Aorta (tissue), 5 donors: Measurements from ENCODE around the gene IQCM. TPM values are rescaled to one million over a fixed set of nuclear protein-coding genes. Genes with fewer than 3 reads are reported as not detected.
"Not testable (repeated sequence)": the region's sequence is repeated elsewhere in the genome, so short reads cannot be mapped to it uniquely, and the experiment has no call there.

Experiments
- ATAC-seq: fragments of 200-7000 bp; cut with Tn5 transposase; one replicate; pipeline ENCODE4 v1.9.1; 2022; ENCODE audit warnings: moderate library complexity; ENCODE audit not compliant: low FRiP score
- DNase-seq, 2 donors: peaks; one replicate each; pipeline ENCODE4 v3.0.0-alpha.2; 2020
- H3K27ac ChIP-seq, 2 donors: one replicate each; pipeline ENCODE4 v1.5.1; 2013; ENCODE audit warnings: low read length in 2 of 2, mild to moderate bottlenecking in 2 of 2, moderate library complexity in 2 of 2, control low read depth in 1 of 2, inconsistent platforms in 1 of 2, low read depth in 1 of 2
- H3K27me3 ChIP-seq, 2 donors: one replicate each; pipeline ENCODE4 v1.6.1; 2013; ENCODE audit warnings: control low read depth in 1 of 2, low read length in 1 of 2, mild to moderate bottlenecking in 1 of 2, moderate library complexity in 1 of 2; ENCODE audit not compliant: insufficient read depth in 2 of 2, control insufficient read depth in 1 of 2
- H3K36me3 ChIP-seq, 2 donors: one replicate each; pipeline ENCODE4 v1.6.1; 2013; ENCODE audit warnings: control low read depth in 1 of 2, low read length in 1 of 2, mild to moderate bottlenecking in 1 of 2; ENCODE audit not compliant: insufficient read depth in 2 of 2, control insufficient read depth in 1 of 2
- H3K4me1 ChIP-seq, 2 donors: one replicate each; pipeline ENCODE4 v1.6.1; 2013; ENCODE audit warnings: low read length in 2 of 2, control low read depth in 1 of 2, mild to moderate bottlenecking in 1 of 2, moderate library complexity in 1 of 2; ENCODE audit not compliant: insufficient read depth in 2 of 2, control insufficient read depth in 1 of 2
- H3K4me3 ChIP-seq, 2 donors: one replicate each; pipeline ENCODE4 v1.5.1; 2013; ENCODE audit warnings: low read length in 2 of 2, control low read depth in 1 of 2, mild to moderate bottlenecking in 1 of 2
- H3K9me3 ChIP-seq: one replicate; pipeline ENCODE4 v1.6.1; 2013; ENCODE audit warnings: mild to moderate bottlenecking, low read length; ENCODE audit not compliant: control insufficient read depth
- WGBS, 2 donors: extraction: QIAGEN DNeasy Blood & Tissue Kit; methylation state at CpG; one replicate each; pipeline ENCODE4 v1.1.7; 2013; 5-methylcytosine and 5-hydroxymethylcytosine counted together
- intact Hi-C, 2 donors: fragments of 100-400 bp; cut with DNase I; formaldehyde crosslinking; loops; one replicate each; pipeline versions ENCODE4 v1.14.2 to v1.15.0; 2022
- polyA plus RNA-seq, 2 donors: library from polyadenylated mRNA; stranded (reverse); fragments of 200-250 nt; gene quantifications; one replicate each; pipeline ENCODE4 v1.2.3, GENCODE V29; 2013
- total RNA-seq, 2 donors: library from RNA; stranded (reverse); fragmentation: NEBNext Ultra II Directional; extraction: Animal tissue kit (Norgen Biotek cat#: 25700); gene quantifications; one replicate each; pipeline ENCODE4 v1.2.1, GENCODE V29; 2021
- donor health status: healthy with polysubstance abuse.
- donor health status: Bipolar disorder and iron deficiency.
- donor health status: DM: no; HTN: no; CAD: no.
- donor health status: DM: no; HTN: no; CAD: no.
- donor health status: DM: yes; HTN: yes; CAD: no.

The IQCM gene
- total and polyA plus RNA-seq, 4 donors, result not detected

- Histone ChIP-seq H3K27ac (no peak overlapping the region), H3K4me1 (no peaks in the 10 kb centered on the region), H3K4me3 (no peak overlapping the region), H3K36me3 (no peaks in the 10 kb centered on the region), H3K27me3 (peaks cover 0 to 1% of the 10 kb centered on the region in 2 donors), H3K9me3 (no peaks in the 10 kb centered on the region)
- ATAC-seq (no peak), DNase-seq (no peak)
- intact Hi-C loops, result no loop called here
Observed at GRCh38 chr4:149343614-149344013, 472.0 kb downstream of the IQCM start.

- H3K4me1 ChIP-seq, intact Hi-C loops, H3K9me3 ChIP-seq, H3K4me3 ChIP-seq, H3K36me3 ChIP-seq, H3K27me3 ChIP-seq, H3K27ac ChIP-seq, DNase-seq, ATAC-seq: not testable (repeated sequence)
- WGBS, 2 donors, result 73 to 82% methylated on average over 5 of the region's 5 CpGs
Observed at GRCh38 chr4:149341117-149341516, 474.5 kb downstream of the IQCM start.

- DNase-seq (no peak), ATAC-seq (no peak)
- Histone ChIP-seq H3K27ac (no peak overlapping the region), H3K36me3 (no peaks in the 10 kb centered on the region), H3K4me1 (no peaks in the 10 kb centered on the region), H3K4me3 (no peak overlapping the region), H3K27me3 (no peaks in the 10 kb centered on the region), H3K9me3 (no peaks in the 10 kb centered on the region)
- 51 to 58% methylated on average over 3 of the region's 3 CpGs for WGBS, 2 donors
- intact Hi-C loops, result no loop called here
Observed at GRCh38 chr4:149328161-149328560, 487.5 kb downstream of the IQCM start.

- Histone ChIP-seq H3K9me3 (no peaks in the 10 kb centered on the region), H3K27ac (no peak overlapping the region)
Observed at GRCh38 chr4:149322203-149322602, 493.4 kb downstream of the IQCM start.

GRCh38 chr4:149321438-149321837 lies 494.2 kb downstream of the IQCM start:
- H3K27me3 ChIP-seq, result no peaks in the 10 kb centered on the region
- ATAC-seq (no peak), DNase-seq (no peak)
- no peaks in the 10 kb centered on the region for H3K4me1 ChIP-seq
- intact Hi-C loops, result no loop called here
- 50 to 62% methylated on average over 1 of the region's 1 CpG for WGBS, 2 donors
- H3K9me3 ChIP-seq, result no peaks in the 10 kb centered on the region
- H3K36me3 ChIP-seq, result no peaks in the 10 kb centered on the region
- no peak overlapping the region for H3K4me3 ChIP-seq
- H3K27ac ChIP-seq, result no peak overlapping the region

More at GRCh38 chr4:149322203-149322602, 493.4 kb downstream of the IQCM start:
- DNase-seq (no peak), ATAC-seq (no peak)
- Histone ChIP-seq H3K4me1 (no peaks in the 10 kb centered on the region), H3K4me3 (no peak overlapping the region), H3K27me3 (no peaks in the 10 kb centered on the region), H3K36me3 (no peaks in the 10 kb centered on the region)
- 84 to 88% methylated on average over 1 of the region's 1 CpG for WGBS, 2 donors
- intact Hi-C loops, result no loop called here

GRCh38 chr4:149311076-149311475 lies 504.6 kb downstream of the IQCM start:
- DNase-seq (no peak), ATAC-seq (no peak)
- Histone ChIP-seq H3K27ac (no peak overlapping the region), H3K36me3 (no peaks in the 10 kb centered on the region), H3K27me3 (no peaks in the 10 kb centered on the region), H3K4me1 (no peaks in the 10 kb centered on the region), H3K4me3 (no peak overlapping the region), H3K9me3 (no peaks in the 10 kb centered on the region)
- intact Hi-C loops, result no loop called here
- 72 to 83% methylated on average over 4 of the region's 4 CpGs for WGBS, 2 donors

- Histone ChIP-seq H3K27me3 (no peaks in the 10 kb centered on the region), H3K27ac (no peak overlapping the region), H3K4me1 (no peaks in the 10 kb centered on the region), H3K4me3 (no peak overlapping the region), H3K9me3 (no peaks in the 10 kb centered on the region), H3K36me3 (no peaks in the 10 kb centered on the region)
- no peak for ATAC-seq
- no peak for DNase-seq
- intact Hi-C loops, result no loop called here
Observed at GRCh38 chr4:149306537-149306936, 509.1 kb downstream of the IQCM start.
